Measurements from ENCODE around the gene RPL7A. TPM values are rescaled to one million over a fixed set of nuclear protein-coding genes. Genes with fewer than 3 reads are reported as not detected.

Gene RPL7A
- total and polyA plus RNA-seq, 2 of the 13 experiments (the other 11 are each of a cell fraction or from before 2014, with no cell fraction given) = 2,401 to 2,938 TPM

DNA sequence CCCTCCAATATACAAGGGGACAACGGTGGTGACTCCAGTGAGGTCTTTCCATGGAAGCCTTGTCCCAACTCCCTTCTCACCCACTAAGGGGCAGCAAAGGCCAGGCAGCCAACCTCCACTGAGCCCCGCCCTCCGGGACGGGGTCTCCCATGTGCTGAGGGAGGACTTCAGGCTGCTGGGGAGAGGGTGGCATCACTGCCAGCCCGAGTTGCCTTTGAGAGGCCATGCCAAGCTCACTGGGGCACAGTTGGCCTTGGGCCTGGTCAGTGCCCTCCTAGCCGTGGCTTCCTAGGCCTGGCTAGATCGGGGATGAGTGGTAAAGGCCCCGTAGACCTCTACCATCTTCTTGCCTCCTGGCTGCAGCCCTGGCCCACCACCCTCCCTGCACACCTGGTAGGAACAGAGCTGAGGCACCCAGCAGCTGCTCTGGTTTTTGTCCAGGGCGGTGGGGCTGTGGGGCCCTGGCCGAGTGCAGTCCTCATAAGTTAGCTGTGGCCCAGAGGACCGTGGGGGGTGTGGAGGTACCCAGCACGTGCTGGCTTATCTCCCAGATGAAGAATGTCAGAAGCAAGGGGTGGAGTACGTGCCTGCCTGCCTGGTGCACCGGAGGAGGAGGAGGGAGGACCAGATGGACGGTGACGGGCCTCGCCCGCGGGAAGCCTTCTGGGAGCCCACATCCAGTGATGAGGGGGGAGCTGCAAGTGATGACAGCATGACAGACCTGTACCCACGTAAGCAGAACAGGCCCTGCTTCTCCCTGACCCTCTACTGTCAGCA, 11.6 kb downstream of the RPL7A start (continued):
- TF ChIP-seq ZNF10 (CRISPR knock-in tag; IDR thresholded peaks at IDR 0.05; ENCODE audit: borderline replicate concordance, low read depth) (no peak), AKAP8 (CRISPR knock-in tag; IDR thresholded peaks at IDR 0.05) (peak; percentile 73; the same call in 1 of the 2 replicates), ZNF333 (CRISPR knock-in tag; IDR thresholded peaks at IDR 0.05; ENCODE audit: borderline replicate concordance) (no peak), ZNF251 (CRISPR knock-in tag; IDR thresholded peaks at IDR 0.05) (no peak), IRF2 (CRISPR knock-in tag; IDR thresholded peaks at IDR 0.05) (no peak), ZFP37 (CRISPR knock-in tag; IDR thresholded peaks at IDR 0.05; ENCODE audit: borderline replicate concordance) (no peak), TEAD3 (CRISPR knock-in tag; optimal IDR thresholded peaks at IDR 0.05; ENCODE audit: borderline replicate concordance) (peak; percentile 15), ZSCAN25 (CRISPR knock-in tag; IDR thresholded peaks at IDR 0.05) (no peak), SAP130 (CRISPR knock-in tag; IDR thresholded peaks at IDR 0.05; ENCODE audit: low read depth) (peak; percentile 44), ZNF441 (CRISPR knock-in tag; IDR thresholded peaks at IDR 0.05; ENCODE audit: borderline replicate concordance) (no peak), ZNF768 (CRISPR knock-in tag; IDR thresholded peaks at IDR 0.05) (no peak), MIER3 (CRISPR knock-in tag; IDR thresholded peaks at IDR 0.05; ENCODE audit: borderline replicate concordance) (0 out of 2 replicates have a peak, but pooled peaks have one; percentile 20), RBM22 (optimal IDR thresholded peaks at IDR 0.05; ENCODE audit: low read length) (peak; percentile 51), ZNF567 (CRISPR knock-in tag; IDR thresholded peaks at IDR 0.05; ENCODE audit: borderline replicate concordance) (no peak), CENPX (CRISPR knock-in tag; IDR thresholded peaks at IDR 0.05) (no peak), ZNF234 (CRISPR knock-in tag; conservative IDR thresholded peaks at IDR 0.05) (no peak), MBD4 (IDR thresholded peaks at IDR 0.05; ENCODE audit: borderline replicate concordance, low read length) (no peak), SP2 (CRISPR knock-in tag; IDR thresholded peaks at IDR 0.05) (no peak), FLYWCH1 (CRISPR knock-in tag; IDR thresholded peaks at IDR 0.05) (no peak), ZSCAN29 (CRISPR knock-in tag; conservative IDR thresholded peaks at IDR 0.05) (no peak), IRX3 (CRISPR knock-in tag; IDR thresholded peaks at IDR 0.05; ENCODE audit: borderline replicate concordance, low read depth) (no peak), THYN1 (CRISPR knock-in tag; IDR thresholded peaks at IDR 0.05; ENCODE audit: borderline replicate concordance, low read depth) (no peak), ZC3H13 (CRISPR knock-in tag; IDR thresholded peaks at IDR 0.05) (no peak)
- TF ChIP-seq, protein P1, sequence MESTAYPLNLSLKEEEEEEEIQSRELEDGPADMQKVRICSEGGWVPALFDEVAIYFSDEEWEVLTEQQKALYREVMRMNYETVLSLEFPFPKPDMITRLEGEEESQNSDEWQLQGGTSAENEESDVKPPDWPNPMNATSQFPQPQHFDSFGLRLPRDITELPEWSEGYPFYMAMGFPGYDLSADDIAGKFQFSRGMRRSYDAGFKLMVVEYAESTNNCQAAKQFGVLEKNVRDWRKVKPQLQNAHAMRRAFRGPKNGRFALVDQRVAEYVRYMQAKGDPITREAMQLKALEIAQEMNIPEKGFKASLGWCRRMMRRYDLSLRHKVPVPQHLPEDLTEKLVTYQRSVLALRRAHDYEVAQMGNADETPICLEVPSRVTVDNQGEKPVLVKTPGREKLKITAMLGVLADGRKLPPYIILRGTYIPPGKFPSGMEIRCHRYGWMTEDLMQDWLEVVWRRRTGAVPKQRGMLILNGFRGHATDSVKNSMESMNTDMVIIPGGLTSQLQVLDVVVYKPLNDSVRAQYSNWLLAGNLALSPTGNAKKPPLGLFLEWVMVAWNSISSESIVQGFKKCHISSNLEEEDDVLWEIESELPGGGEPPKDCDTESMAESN (CRISPR knock-in tag; conservative IDR thresholded peaks at IDR 0.05) = no peak; the same call in 1 of the 2 replicates
- TF ChIP-seq, protein P2, sequence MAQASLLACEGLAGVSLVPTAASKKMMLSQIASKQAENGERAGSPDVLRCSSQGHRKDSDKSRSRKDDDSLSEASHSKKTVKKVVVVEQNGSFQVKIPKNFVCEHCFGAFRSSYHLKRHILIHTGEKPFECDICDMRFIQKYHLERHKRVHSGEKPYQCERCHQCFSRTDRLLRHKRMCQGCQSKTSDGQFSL (CRISPR knock-in tag; IDR thresholded peaks at IDR 0.05) = no peak
- TF ChIP-seq, protein P3, sequence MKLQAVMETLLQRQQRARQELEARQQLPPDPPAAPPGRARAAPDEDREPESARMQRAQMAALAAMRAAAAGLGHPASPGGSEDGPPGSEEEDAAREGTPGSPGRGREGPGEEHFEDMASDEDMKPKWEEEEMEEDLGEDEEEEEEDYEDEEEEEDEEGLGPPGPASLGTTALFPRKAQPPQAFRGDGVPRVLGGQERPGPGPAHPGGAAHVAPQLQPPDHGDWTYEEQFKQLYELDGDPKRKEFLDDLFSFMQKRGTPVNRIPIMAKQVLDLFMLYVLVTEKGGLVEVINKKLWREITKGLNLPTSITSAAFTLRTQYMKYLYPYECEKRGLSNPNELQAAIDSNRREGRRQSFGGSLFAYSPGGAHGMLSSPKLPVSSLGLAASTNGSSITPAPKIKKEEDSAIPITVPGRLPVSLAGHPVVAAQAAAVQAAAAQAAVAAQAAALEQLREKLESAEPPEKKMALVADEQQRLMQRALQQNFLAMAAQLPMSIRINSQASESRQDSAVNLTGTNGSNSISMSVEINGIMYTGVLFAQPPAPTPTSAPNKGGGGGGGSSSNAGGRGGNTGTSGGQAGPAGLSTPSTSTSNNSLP (IDR thresholded peaks at IDR 0.05; ENCODE audit: low read depth, low read length) = no peak
- TF ChIP-seq, protein P4, sequence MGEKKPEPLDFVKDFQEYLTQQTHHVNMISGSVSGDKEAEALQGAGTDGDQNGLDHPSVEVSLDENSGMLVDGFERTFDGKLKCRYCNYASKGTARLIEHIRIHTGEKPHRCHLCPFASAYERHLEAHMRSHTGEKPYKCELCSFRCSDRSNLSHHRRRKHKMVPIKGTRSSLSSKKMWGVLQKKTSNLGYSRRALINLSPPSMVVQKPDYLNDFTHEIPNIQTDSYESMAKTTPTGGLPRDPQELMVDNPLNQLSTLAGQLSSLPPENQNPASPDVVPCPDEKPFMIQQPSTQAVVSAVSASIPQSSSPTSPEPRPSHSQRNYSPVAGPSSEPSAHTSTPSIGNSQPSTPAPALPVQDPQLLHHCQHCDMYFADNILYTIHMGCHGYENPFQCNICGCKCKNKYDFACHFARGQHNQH (CRISPR knock-in tag; IDR thresholded peaks at IDR 0.05) = no peak

Data from HepG2 (cell line).